GM12878 (cell line): ENCODE data around the gene SCEL.

Experiments used
- CREB1 ChIP-seq: IDR thresholded peaks from 2 replicates; pipeline ENCODE4 v1.6.1; 2012; ENCODE audit warnings: low read depth, mild to moderate bottlenecking, inconsistent platforms
- CTCF ChIP-seq, 3 experiments: IDR thresholded peaks in 2 of 3; conservative IDR thresholded peaks in 1 of 3; 2 replicates each; pipeline ENCODE4 v1.5.1; 2011; ENCODE audit warnings: low read depth in 3 of 3, low read length in 3 of 3, mild to moderate bottlenecking in 3 of 3, control low read depth in 2 of 3, moderate library complexity in 2 of 3, inconsistent platforms in 1 of 3, mixed read lengths in 1 of 3; ENCODE audit not compliant: control insufficient read depth in 2 of 3, insufficient read depth in 1 of 3; ENCODE audit errors: extremely low read depth in 1 of 3
- EGR1 ChIP-seq, 2 experiments: IDR thresholded peaks; 1 replicate in 1 of 2; 2 replicates in 1 of 2; pipeline ENCODE4 v1.6.1; 2011 to 2012; ENCODE audit warnings: low read depth in 2 of 2, low read length in 2 of 2, borderline replicate concordance in 1 of 2, mild to moderate bottlenecking in 1 of 2, moderate library complexity in 1 of 2
- EP300 ChIP-seq, 2 experiments: fragments of 150-350 bp in 1 of 2; IDR thresholded peaks; 2 replicates each; pipeline ENCODE4 v1.6.1; 2011 to 2012; ENCODE audit warnings: low read depth in 2 of 2, low read length in 2 of 2, borderline replicate concordance in 1 of 2, improper control_type of control experiment in 1 of 2, inconsistent platforms in 1 of 2; ENCODE audit not compliant: control insufficient read depth in 1 of 2
- EZH2 ChIP-seq: IDR thresholded peaks from 2 replicates; pipeline ENCODE4 v1.6.1; 2012; ENCODE audit warnings: low read depth, mild to moderate bottlenecking, control low read depth, inconsistent platforms, low read length, borderline replicate concordance; ENCODE audit not compliant: control insufficient read depth
- HCFC1 ChIP-seq: fragments of 150-350 bp; IDR thresholded peaks from 2 replicates; pipeline ENCODE4 v1.6.1; 2014; ENCODE audit warnings: low read length
- IRF3 ChIP-seq: fragments of 450-650 bp; IDR thresholded peaks from 2 replicates; pipeline ENCODE4 v1.6.1; 2014; ENCODE audit warnings: mild to moderate bottlenecking
- JUND ChIP-seq: IDR thresholded peaks from 2 replicates; pipeline ENCODE4 v1.6.1; 2012; ENCODE audit warnings: low read depth, mild to moderate bottlenecking, low read length, improper control_type of control experiment, moderate library complexity
- NFXL1 ChIP-seq: fragments of 450-650 bp; IDR thresholded peaks from 2 replicates; pipeline ENCODE4 v1.6.1; 2017; ENCODE audit warnings: antibody characterized with exemption, mild to moderate bottlenecking, borderline replicate concordance
- PAX8 ChIP-seq: fragments of 450-650 bp; IDR thresholded peaks from 2 replicates; pipeline ENCODE4 v1.6.1; 2017; ENCODE audit warnings: mild to moderate bottlenecking, moderate library complexity
- PML ChIP-seq: IDR thresholded peaks from 2 replicates; pipeline ENCODE4 v1.6.1; 2012; ENCODE audit warnings: low read length, inconsistent platforms
- RCOR1 ChIP-seq: conservative IDR thresholded peaks from 2 replicates; pipeline ENCODE4 v1.6.1; 2012; ENCODE audit warnings: low read depth, low read length, improper control_type of control experiment
- SREBF2 ChIP-seq: IDR thresholded peaks from 2 replicates; pipeline ENCODE4 v1.6.1; 2012; ENCODE audit warnings: mild to moderate bottlenecking, low read length
- ZBTB11 ChIP-seq: fragments of 450-650 bp; formaldehyde crosslinking; IDR thresholded peaks from 2 replicates; pipeline ENCODE4 v1.5.0; 2022; ENCODE audit warnings: mild to moderate bottlenecking, missing genetic modification characterization

- no peak for TF ChIP-seq PAX8
- TF ChIP-seq JUND, result no peak
- TF ChIP-seq CREB1, result no peak
- no peak for TF ChIP-seq CTCF (IDR thresholded peaks at IDR 0.05 in 2 of 3, conservative IDR thresholded peaks at IDR 0.05 in 1 of 3; ENCODE audit: control insufficient read depth in 2 of 3, extremely low read depth in 1 of 3, insufficient read depth in 1 of 3, low read depth in 3 of 3, low read length in 3 of 3)
- TF ChIP-seq EGR1 (IDR thresholded peaks at IDR 0.05; ENCODE audit: borderline replicate concordance in 1 of 2, low read depth in 2 of 2, low read length in 2 of 2), result no peak
- no peak for TF ChIP-seq IRF3
- no peak for TF ChIP-seq SREBF2
- TF ChIP-seq HCFC1, result no peak
- TF ChIP-seq PML, result no peak
- no peak for TF ChIP-seq RCOR1
- TF ChIP-seq NFXL1, result no peak
- TF ChIP-seq ZBTB11 (CRISPR knock-in tag), result no peak
- no peak for TF ChIP-seq EP300 (IDR thresholded peaks at IDR 0.05; ENCODE audit: borderline replicate concordance in 1 of 2, control insufficient read depth in 1 of 2, low read depth in 2 of 2, low read length in 2 of 2)
- no peak for TF ChIP-seq EZH2
Observed at GRCh38 chr13:77523834-77524728, 11.4 kb upstream of the SCEL start.
